Daoy (cell line): ENCODE data around the gene THSD4. TPM values are rescaled to one million over a fixed set of nuclear protein-coding genes. Genes with fewer than 3 reads are reported as not detected.

Experiments used
- DNase-seq: peaks from one replicate; pipeline ENCODE4 v3.0.0-alpha.2; 2015; ENCODE audit warnings: low read depth
- total RNA-seq: library from RNA; depleted of rRNA; stranded (reverse); fragments of >200 nt; shearing (Covaris generic); gene quantifications from 2 replicates; pipeline ENCODE4 v1.2.3, GENCODE V29; 2014

The THSD4 gene
- total RNA-seq, 1 experiment from 2014 or later, result 5.4 TPM

DNA sequence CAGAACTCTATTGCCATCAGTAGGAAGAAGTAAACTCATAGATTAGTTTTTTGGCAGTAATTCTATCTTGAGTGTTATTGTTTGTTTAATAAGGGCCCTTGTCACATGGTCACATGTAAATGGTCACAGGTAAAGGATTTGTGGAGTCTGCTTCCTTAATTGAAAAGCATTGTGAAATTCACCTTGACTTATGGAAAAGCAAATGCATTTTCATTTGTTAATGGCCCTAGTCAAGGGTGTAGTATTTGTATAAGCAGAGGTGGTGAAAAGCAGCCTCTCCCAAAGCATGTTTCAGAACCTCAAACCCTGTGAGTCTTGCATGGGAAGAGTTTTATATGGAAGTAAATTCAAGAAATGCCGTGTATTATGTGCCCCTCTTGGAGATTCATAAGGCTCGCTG is 497.6 kb downstream of the THSD4 start:
- DNase-seq, result no peak

GRCh38 chr15:71623111-71623510 is 507.8 kb downstream of the THSD4 start:
- no peak for DNase-seq

DNA sequence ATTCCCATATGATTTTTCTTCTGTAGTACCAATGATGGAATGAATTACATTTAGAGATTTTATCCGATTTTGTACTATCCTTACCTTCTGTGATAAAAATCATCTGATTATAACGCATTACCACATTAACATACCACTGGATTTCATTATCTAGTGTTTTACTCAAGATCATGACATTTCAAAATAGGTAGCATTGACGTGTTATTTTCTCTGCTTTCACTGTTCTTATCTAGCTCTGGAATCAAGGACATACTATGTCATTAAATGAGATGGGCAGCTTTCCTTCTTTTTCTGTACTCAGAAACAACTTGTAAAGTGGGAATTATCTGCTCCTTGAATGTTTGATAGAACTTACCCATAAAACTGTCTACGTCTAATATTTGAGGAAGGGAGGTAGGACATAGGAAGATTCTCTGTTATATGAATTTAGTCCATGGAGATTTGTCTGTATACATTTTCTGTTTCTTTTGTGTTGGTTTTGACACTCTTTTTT is 511.4 kb downstream of the THSD4 start:
- DNase-seq, result no peak

DNA sequence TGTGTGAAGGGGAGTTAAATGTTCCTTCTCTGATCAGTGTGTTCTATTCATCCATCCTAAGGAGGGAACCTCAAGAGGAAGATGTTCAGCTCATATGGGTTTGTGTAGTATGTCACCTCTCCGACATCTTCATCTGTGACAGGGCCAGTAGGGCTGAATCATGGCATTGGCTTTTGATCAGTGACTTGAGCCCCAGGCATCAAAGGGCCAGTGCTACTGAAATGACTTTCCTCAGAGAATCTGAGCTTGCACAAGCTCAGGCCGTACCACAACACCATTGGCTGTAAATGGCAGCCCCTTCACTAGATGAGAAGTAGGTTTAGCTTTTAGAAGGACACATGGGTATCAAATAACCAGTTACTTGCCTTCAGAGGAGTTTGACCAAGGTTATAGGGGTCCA is 511.9 kb downstream of the THSD4 start:
- DNase-seq, result no peak

- DNase-seq, result no peak
Measured at GRCh38 chr15:71627604-71628003, 512.3 kb downstream of the THSD4 start.

- no peak for DNase-seq
Measured at GRCh38 chr15:71628988-71629770, 513.9 kb downstream of the THSD4 start.

- DNase-seq, result no peak
Measured at GRCh38 chr15:71629781-71630474, 514.7 kb downstream of the THSD4 start.

GRCh38 chr15:71630475-71630809 is 515.2 kb downstream of the THSD4 start:
- no peak for DNase-seq

GRCh38 chr15:71632576-71633195 is 517.4 kb downstream of the THSD4 start:
- DNase-seq, result no peak

GRCh38 chr15:71634820-71635560 is 519.7 kb downstream of the THSD4 start:
- peak; percentile 63 for DNase-seq

GRCh38 chr15:71635735-71636134 is 520.5 kb downstream of the THSD4 start:
- DNase-seq, result no peak

DNA sequence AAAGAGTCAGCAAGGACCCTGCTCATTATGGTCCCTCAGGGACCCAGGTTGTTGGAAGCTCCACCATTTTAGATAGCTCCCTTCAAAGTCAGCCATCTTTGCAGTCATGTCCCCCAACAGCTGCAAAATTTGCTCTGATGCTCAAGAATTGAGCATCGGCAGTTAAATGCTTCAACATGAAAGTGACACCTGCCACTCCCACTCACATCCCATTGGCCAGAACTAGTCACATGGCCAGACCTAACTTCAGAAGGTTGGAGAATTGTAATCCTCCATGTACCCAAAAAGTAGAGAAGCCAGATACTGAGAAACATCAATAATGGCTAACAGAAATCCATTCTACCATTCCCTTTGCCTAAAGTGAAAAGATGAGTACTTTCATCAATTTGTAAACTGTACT is 523.6 kb downstream of the THSD4 start:
- no peak for DNase-seq

DNA sequence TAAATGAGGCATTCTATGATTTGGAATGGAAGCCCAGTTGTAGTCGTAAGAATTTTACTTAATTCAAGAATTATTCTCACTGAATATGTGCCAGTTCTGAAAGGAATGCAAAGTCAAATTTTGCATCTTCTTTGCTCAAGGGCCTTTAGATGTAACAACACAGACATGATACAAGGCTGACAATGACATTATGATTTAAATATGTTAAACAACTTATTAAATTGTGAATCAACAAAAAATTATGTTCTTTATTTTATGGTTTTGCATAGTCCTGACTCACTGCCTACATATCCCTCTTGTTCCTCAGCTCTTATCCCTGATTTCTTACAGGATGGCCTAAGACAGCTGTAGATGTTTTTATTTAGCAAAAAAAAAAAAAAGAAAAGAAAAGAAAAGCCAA is 524.2 kb downstream of the THSD4 start:
- no peak for DNase-seq

DNA sequence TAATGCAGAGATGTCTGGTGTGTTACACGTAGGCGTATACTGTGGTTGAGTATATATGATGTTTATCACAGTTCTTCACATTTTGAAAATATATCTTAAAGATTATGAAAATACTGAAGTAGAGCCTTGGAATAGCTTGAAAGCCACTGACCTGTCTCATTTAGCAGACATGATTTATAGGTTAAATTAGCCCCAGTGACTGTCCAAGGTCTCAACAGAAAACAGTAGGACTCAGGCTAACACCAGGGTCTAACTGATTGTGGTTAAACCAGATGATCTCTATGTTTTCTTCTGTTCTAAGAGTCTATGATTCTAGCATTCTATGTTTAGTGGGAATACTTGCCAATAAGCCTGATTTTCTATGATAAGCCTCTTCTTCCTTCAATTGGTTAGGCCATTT is 528.6 kb downstream of the THSD4 start:
- no peak for DNase-seq

DNA sequence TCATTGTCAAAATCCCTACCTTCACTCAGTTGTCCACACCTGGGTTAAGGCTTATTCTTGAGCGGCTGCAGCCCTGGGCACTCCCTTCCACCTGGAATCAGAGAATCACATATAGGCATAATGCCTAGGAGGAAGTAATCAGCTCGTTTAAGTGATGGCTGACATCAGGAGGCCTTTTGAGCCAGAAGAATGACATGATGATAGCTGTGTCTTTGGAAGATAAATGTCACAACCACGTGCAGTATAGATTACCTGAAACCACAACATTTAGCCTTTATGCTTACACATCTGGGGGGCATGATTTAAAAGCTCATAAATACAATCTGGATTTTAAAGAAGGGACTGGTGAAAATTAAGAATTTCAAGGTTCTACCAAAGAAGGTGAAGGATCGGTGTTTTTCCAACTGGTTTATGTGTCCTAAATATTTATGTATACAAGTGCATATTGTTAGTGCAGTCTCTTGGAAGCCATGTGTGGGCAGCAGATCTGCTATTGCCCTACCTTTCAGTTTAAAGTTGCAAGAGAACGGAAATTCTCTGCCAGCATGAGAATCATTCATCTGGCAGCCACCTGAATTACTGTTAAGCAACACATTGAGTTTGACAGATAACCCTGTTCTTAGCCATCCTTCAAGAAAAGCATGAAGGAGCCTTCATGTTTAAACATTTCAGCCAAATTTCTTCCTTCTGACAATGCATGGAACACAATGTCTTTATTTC is 531.7 kb downstream of the THSD4 start:
- no peak for DNase-seq

- DNase-seq, result no peak
Measured at GRCh38 chr15:71647487-71647808, 532.2 kb downstream of the THSD4 start.

GRCh38 chr15:71648095-71648494 is 532.8 kb downstream of the THSD4 start:
- no peak for DNase-seq

- DNase-seq, result peak; percentile 17
Measured at GRCh38 chr15:71649894-71650293, 534.6 kb downstream of the THSD4 start.

GRCh38 chr15:71650603-71651002 is 535.3 kb downstream of the THSD4 start:
- no peak for DNase-seq

DNA sequence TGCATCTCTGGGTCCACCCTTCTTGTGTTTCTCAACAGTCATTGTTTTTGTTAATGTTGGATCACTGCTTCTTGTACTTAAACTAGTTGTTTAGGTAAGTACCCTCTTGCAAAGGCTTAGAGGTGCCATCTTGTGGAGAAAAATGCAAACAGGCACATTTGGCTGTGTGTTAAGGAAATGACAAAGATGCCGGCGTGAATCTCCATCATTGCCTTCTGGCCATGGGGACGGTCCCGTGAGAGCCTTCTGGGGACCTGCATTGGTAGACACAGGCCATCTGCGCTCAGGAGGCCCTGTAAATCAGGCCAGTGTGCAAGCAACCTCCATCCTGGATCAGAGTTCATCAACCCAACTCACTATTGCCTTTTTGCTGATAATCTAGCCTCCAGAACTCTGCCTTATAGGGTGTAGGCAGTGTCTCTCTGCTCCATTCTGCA is 536.5 kb downstream of the THSD4 start:
- peak; percentile 48 for DNase-seq

GRCh38 chr15:71654042-71654719 is 538.9 kb downstream of the THSD4 start:
- DNase-seq, result no peak
